ENCODE measurements around the gene GPRC5A. TPM values are rescaled to one million over a fixed set of nuclear protein-coding genes. Genes with fewer than 3 reads are reported as not detected.

Gene GPRC5A
- total RNA-seq, result 2.2 and 2.6 TPM in 2 replicates

GRCh38 chr12:12891080-12891880 is at the start of gene GPRC5A:
TSS of gene GPRC5A (plus strand) at chr12:12891562. CDS start at chr12:12908250, 16,688 bp downstream.

GRCh38 chr12:12952036-12952435 is 60.7 kb downstream of the GPRC5A start, which contains the start of gene GPRC5D:
TSS of gene GPRC5D (minus strand) at chr12:12952170. CDS start at chr12:12950384, 1,786 bp downstream.

Other genes with a start within 250 kb of the GPRC5A start
- not detected in 2 replicates for gene GPR19, start 195.4 kb upstream of the GPRC5A start, total RNA-seq
- 34.2 and 36.3 TPM in 2 replicates for gene CDKN1B, start 174.2 kb upstream of the GPRC5A start, total RNA-seq
- gene APOLD1, start 105.9 kb upstream of the GPRC5A start, total RNA-seq, result 1.5 and 3.2 TPM in 2 replicates
- gene DDX47, start 78.2 kb upstream of the GPRC5A start, total RNA-seq, result 45.1 and 56.6 TPM in 2 replicates
- gene GPRC5D, start 60.6 kb downstream of the GPRC5A start, total RNA-seq, result not detected in 2 replicates
- 79.5 and 85.8 TPM in 2 replicates for gene HEBP1, start 108.7 kb downstream of the GPRC5A start, total RNA-seq
- gene FAM234B, start 152.8 kb downstream of the GPRC5A start, total RNA-seq, result 5.3 and 7.6 TPM in 2 replicates
- 0.34 and 1.5 TPM in 2 replicates for gene GSG1, start 212.1 kb downstream of the GPRC5A start, total RNA-seq